ENCODE results near the gene CYB5R3.

DNA sequence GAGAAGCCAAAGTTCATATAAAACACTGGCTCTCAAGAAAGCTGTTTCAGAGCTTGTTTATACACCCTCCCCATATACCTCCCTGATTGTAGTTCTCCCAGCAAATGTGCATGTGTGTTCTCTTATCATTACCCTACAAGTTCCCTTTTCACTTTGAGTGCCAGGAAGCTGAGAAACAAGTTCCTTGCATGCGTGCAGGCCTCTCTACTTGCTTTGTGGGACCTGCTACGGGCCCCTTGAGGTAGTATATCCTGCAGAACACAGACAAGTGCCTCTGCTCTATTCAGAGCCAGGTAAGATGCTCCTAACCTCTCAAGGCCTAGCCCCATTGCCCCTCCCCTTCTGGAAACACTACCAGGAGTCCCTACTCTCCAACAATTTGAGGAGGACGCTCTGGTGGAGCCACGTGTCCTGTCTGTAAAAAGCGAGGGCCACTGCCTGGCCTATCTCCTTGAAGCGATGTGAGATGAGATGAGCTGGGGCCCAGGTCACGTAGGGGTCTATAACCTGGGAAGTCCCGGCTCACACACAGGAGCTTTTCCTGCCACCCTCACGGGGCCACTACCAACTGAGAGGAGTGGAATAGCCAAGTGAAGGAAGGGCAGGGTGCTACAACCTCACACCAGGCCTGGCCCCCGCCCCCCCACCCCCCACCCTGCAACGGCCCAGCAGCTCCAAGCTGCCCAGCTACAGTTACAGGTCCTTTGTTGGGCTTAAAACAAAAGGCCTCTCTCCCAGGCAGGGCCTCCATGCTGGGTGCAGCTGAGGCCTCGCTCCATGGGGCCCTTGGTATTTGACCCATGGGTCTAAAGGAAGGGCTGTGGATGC, 6.2 kb downstream of the CYB5R3 start:
- TF ChIP-seq SUZ12 (IDR thresholded peaks at IDR 0.05; ENCODE audit: extremely low read depth, insufficient read depth, insufficient read length), result no peak
- TF ChIP-seq YY1 (IDR thresholded peaks at IDR 0.05; ENCODE audit: insufficient read depth, insufficient read length), result no peak
- TF ChIP-seq ZNF274 (IDR thresholded peaks at IDR 0.05; ENCODE audit: low read depth, low read length), result no peak

Data from NT2/D1 (cell line).